Esophagus muscularis mucosa (tissue), 4 donors: ENCODE measurements around the gene DOCK4. TPM values are rescaled to one million over a fixed set of nuclear protein-coding genes. Genes with fewer than 3 reads are reported as not detected.

Experiments
- DNase-seq: peaks from one replicate; pipeline ENCODE4 v3.0.0-alpha.2; 2017; ENCODE audit errors: extremely low spot score
- H3K27ac ChIP-seq, 4 donors: fragments of 200-600 bp; sonication (generic); replicated peaks in 1 of 4; 1 replicate in 3 of 4; 2 replicates in 1 of 4; pipeline ENCODE4 v1.5.1; 2016 to 2019; ENCODE audit warnings: mild to moderate bottlenecking in 1 of 4
- H3K27me3 ChIP-seq, 4 donors: fragments of 200-600 bp; sonication (generic); one replicate each; pipeline versions ENCODE4 v1.5.1 to v1.6.0; 2016 to 2019
- H3K36me3 ChIP-seq, 4 donors: fragments of 200-600 bp; sonication (generic); one replicate each; pipeline ENCODE4 v1.5.1; 2016 to 2019
- H3K4me1 ChIP-seq, 4 donors: fragments of 200-600 bp; sonication (generic); one replicate each; pipeline ENCODE4 v1.5.1; 2016 to 2019
- H3K4me3 ChIP-seq, 4 donors: fragments of 200-600 bp; sonication (generic); 1 replicate in 2 of 4; 2 replicates in 2 of 4; pipeline ENCODE4 v1.5.1; 2016 to 2019; ENCODE audit warnings: mild to moderate bottlenecking in 4 of 4, moderate library complexity in 1 of 4
- H3K9me3 ChIP-seq, 4 donors: fragments of 200-600 bp; sonication (generic); 1 replicate in 3 of 4; 2 replicates in 1 of 4; pipeline ENCODE4 v1.5.1; 2016 to 2019
- CTCF ChIP-seq, 3 experiments: fragments of 200-600 bp in 2 of 3; fragments of 450-650 bp in 1 of 3; sonication (generic) in 2 of 3; IDR thresholded peaks; one replicate each; pipeline ENCODE4 v1.5.1; 2017 to 2019; ENCODE audit warnings: antibody characterized with exemption in 3 of 3, mild to moderate bottlenecking in 2 of 3, moderate library complexity in 1 of 3
- EP300 ChIP-seq: sonication (generic); formaldehyde crosslinking; IDR thresholded peaks from one replicate; pipeline ENCODE4 v1.6.1; 2017; ENCODE audit warnings: antibody characterized with exemption
- POLR2A ChIP-seq: fragments of 450-650 bp; IDR thresholded peaks from one replicate; pipeline ENCODE4 v1.6.1; 2017; ENCODE audit warnings: antibody characterized with exemption, moderate library complexity, mild to moderate bottlenecking, low read depth
- POLR2AphosphoS5 ChIP-seq, 2 donors: sonication (generic); formaldehyde crosslinking; IDR thresholded peaks; one replicate each; pipeline ENCODE4 v1.6.1; 2017; ENCODE audit warnings: antibody characterized with exemption in 2 of 2
- WGBS: methylation state at CpG from one replicate; pipeline ENCODE4 v1.1.5; 2018; 5-methylcytosine and 5-hydroxymethylcytosine counted together
- intact Hi-C: fragments of 100-400 bp; cut with DNase I; formaldehyde crosslinking; loops from one replicate; pipeline ENCODE4 v1.15.1; 2023
- total RNA-seq, 4 donors: library from RNA; depleted of rRNA; stranded (reverse); fragments of >200 nt; gene quantifications; one replicate each; pipeline versions ENCODE4 v1.1.0 to v1.2.1, GENCODE V29; 2016

Gene DOCK4
- total RNA-seq, 4 donors from 2014 or later = 14.0 to 25.3 (median 18.8) TPM

DNA sequence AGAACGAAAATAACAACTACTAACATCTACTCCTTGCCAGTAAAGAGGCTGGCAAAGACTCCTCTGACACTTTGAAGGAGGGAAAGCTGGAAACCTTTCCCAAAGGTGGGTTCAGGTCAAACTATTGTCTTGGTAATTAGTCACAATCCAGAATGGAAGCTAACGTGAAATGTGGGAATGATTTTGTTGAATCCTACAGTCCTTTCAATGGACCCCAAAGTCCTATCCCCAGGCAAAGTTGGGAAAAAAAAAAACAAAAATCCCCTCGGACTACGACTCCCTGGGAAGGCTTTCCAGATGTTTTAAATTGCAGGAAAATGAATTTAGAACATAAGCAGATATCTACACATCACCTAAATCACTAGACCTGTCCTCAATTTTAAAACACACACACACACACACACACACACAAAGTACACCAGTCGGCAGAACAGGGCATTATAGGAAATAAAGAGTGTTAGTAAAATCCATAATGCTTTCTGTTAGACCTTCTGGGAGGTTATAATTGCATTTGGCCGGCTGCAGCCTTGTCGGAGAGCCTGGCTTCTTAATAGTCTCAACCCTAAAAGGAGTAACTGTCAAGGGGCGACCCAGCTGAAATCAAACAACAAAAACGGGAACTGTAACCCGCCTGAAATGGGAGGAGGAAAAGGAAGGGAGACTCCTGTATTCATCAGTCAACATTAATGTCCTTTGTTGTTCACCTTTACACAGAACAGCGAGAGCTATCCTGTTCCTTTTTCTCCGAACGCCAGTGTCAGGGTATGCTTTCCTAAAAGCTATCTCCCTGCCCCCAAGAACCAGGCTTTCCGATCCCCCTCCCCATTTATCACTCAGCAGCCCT, 1.5 kb downstream of the DOCK4 start:
- TF ChIP-seq POLR2A (no peak), POLR2AphosphoS5 (IDR thresholded peaks at IDR 0.05) (no peak), EP300 (no peak)
- Histone ChIP-seq H3K9me3 (no peaks in the 10 kb centered on the region), H3K27me3 (no peaks in the 10 kb centered on the region), H3K27ac (peak overlapping the region; percentile 84 to 93 (median 88)), H3K4me3 (peak overlapping the region; percentile 81 to 90 (median 86)), H3K4me1 (peaks cover 15 to 35% (median 29%) of the 10 kb centered on the region in 4 donors), H3K36me3 (no peaks in the 10 kb centered on the region)
- intact Hi-C loops = loop anchor here (10.0 kb wide), 3 partner anchors 70 to 250 kb away; partner anchors contain the start of gene IFRD1
- DNase-seq = no peak
- WGBS = 3% methylated on average over 14 of the region's 14 CpGs

DNA sequence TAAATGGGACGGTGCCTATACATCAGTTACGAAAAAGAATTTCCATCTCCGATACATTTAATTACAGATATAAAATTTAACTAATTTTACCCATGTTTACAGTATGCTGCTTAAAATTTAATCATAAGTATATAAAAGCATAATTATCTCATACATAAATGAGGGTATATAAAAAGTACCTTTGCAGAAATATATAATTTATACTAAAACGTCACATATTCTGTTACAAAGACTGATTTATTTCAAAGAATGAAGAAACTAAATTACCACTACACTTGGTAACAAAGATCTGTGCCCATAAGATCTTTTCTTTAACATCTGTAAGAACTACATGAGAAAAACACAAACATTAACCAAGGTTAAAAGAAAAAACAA, 2.8 kb downstream of the DOCK4 start:
- Histone ChIP-seq H3K4me3 (peak overlapping the region in 2 of 4 donors; percentile 81 to 90), H3K36me3 (no peaks in the 10 kb centered on the region), H3K27me3 (no peaks in the 10 kb centered on the region), H3K4me1 (peaks cover 15 to 35% (median 31%) of the 10 kb centered on the region in 4 donors), H3K27ac (no peak overlapping the region), H3K9me3 (no peaks in the 10 kb centered on the region)
- intact Hi-C loops = loop anchor here (10.0 kb wide), 3 partner anchors 69 to 251 kb away; partner anchors contain the start of gene IFRD1
- TF ChIP-seq POLR2AphosphoS5 (IDR thresholded peaks at IDR 0.05) (no peak), EP300 (no peak), POLR2A (no peak), CTCF (IDR thresholded peaks at IDR 0.05) (no peak)
- 62% methylated on average over 4 of the region's 4 CpGs for WGBS
- no peak for DNase-seq

- Histone ChIP-seq H3K4me1 (peaks cover 15 to 32% (median 28%) of the 10 kb centered on the region in 4 donors), H3K36me3 (no peaks in the 10 kb centered on the region), H3K9me3 (no peaks in the 10 kb centered on the region), H3K27ac (no peak overlapping the region), H3K27me3 (no peaks in the 10 kb centered on the region), H3K4me3 (no peak overlapping the region)
- intact Hi-C loops = loop anchor here (10.0 kb wide), 3 partner anchors 68 to 252 kb away; partner anchors contain the start of gene IFRD1
- TF ChIP-seq EP300 (no peak), CTCF (IDR thresholded peaks at IDR 0.05) (no peak), POLR2AphosphoS5 (IDR thresholded peaks at IDR 0.05) (no peak), POLR2A (no peak)
- DNase-seq = no peak
- 39% methylated on average over 2 of the region's 2 CpGs for WGBS
These were observed 3.4 kb downstream of the DOCK4 start for GRCh38 chr7:112202816-112203215.

DNA sequence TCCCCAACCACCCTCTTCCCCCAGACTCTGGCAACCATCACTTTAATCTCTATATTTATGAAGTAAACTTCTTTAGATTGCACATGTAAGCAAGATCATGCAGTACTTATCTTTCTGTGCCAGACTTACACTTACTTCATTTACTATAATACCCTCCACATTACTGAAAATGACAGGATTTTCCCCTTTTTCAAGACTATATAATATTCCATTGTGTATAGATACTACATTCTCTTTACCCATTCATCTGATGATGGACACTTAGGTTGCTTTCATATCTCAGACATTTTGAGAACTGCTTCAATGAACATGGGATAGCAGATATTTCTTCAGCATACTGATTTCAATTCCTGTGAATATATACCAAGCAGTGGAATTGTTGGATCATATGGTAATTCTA, 4.4 kb downstream of the DOCK4 start:
- Histone ChIP-seq H3K9me3 (no peaks in the 10 kb centered on the region), H3K4me1 (peaks cover 15 to 24% (median 20%) of the 10 kb centered on the region in 4 donors), H3K27ac (no peak overlapping the region), H3K36me3 (no peaks in the 10 kb centered on the region), H3K4me3 (no peak overlapping the region), H3K27me3 (no peaks in the 10 kb centered on the region)
- no peak for DNase-seq
- intact Hi-C loops = loop anchor here (10.0 kb wide), 3 partner anchors 67 to 253 kb away; partner anchors contain the start of gene IFRD1
- TF ChIP-seq EP300 (no peak), POLR2AphosphoS5 (IDR thresholded peaks at IDR 0.05) (no peak), CTCF (IDR thresholded peaks at IDR 0.05) (no peak), POLR2A (no peak)

DNA sequence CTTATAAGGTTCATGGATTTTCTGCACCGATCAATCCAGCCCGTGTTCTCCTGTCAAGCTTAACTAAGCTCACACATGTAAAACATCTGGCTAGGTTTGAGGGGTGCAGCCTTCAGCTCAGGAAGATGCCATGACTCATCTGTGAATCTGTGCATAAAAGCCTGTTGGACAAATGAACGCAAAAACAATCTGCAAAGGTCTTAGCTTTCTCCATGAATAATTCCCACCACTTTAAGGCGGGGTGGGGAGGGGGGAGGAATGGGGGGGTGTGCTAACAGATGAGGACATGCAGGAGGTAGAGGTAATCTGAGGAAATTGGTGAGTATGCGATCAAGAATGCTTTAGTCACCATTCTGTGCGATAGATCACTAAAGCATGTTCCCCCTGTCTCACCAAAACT, 4.8 kb downstream of the DOCK4 start:
- DNase-seq = no peak
- Histone ChIP-seq H3K4me3 (no peak overlapping the region), H3K27me3 (no peaks in the 10 kb centered on the region), H3K27ac (no peak overlapping the region), H3K36me3 (no peaks in the 10 kb centered on the region), H3K4me1 (peaks cover 15 to 24% (median 20%) of the 10 kb centered on the region in 4 donors), H3K9me3 (no peaks in the 10 kb centered on the region)
- WGBS = 71% methylated on average over 6 of the region's 6 CpGs
- no peak for TF ChIP-seq CTCF (IDR thresholded peaks at IDR 0.05)
- no peak for TF ChIP-seq EP300
- no peak for TF ChIP-seq POLR2A
- TF ChIP-seq POLR2AphosphoS5 (IDR thresholded peaks at IDR 0.05) = no peak
- intact Hi-C loops = loop anchor here (10.0 kb wide), 3 partner anchors 67 to 253 kb away; partner anchors contain the start of gene IFRD1
